ENCODE measurements around the gene TSPYL6. TPM values are rescaled to one million over a fixed set of nuclear protein-coding genes. Genes with fewer than 3 reads are reported as not detected.

Gene TSPYL6
- total and polyA plus RNA-seq, 2 of the 8 experiments (the other 6 are each of a cell fraction or from before 2014, with no cell fraction given) = not detected

- Histone ChIP-seq H3K79me1 (ENCODE audit: low read depth, low read length) (no peaks in the 10 kb centered on the region), H3K27me3 (replicated peaks in 1 of 4; ENCODE audit: control insufficient read depth in 3 of 4, extremely low read depth in 1 of 4, insufficient read depth in 3 of 4, low read length in 3 of 4) (peaks cover 2 to 17% (median 11%) of the 10 kb centered on the region in 4 experiments; a peak in 5 of 7 replicates), H3K14ac (ENCODE audit: insufficient read length) (no peak overlapping the region), H2AK5ac (ENCODE audit: low read depth, low read length) (no peak overlapping the region), H3K4ac (replicated peaks; ENCODE audit: insufficient read length, low read depth, low read length) (no peak overlapping the region), H2BK5ac (ENCODE audit: low read depth, low read length) (no peak overlapping the region), H3K4me3 (ENCODE audit: extremely low read depth in 1 of 4, insufficient read depth in 2 of 4, low read depth in 3 of 4, low read length in 4 of 4) (no peak overlapping the region), H4K8ac (ENCODE audit: extremely low read depth, insufficient read depth, low read length) (no peak overlapping the region), H2BK120ac (replicated peaks; ENCODE audit: low read depth, low read length) (no peak overlapping the region), H3K79me2 (ENCODE audit: control insufficient read depth in 1 of 2, insufficient read depth in 2 of 2, low read length in 2 of 2) (no peaks in the 10 kb centered on the region), H3K9ac (replicated peaks in 1 of 4; ENCODE audit: extremely low read depth in 1 of 4, low read depth in 3 of 4, low read length in 3 of 4) (no peak overlapping the region), H3K36me3 (ENCODE audit: control insufficient read depth in 2 of 4, insufficient read depth in 4 of 4, low read length in 3 of 4) (no peaks in the 10 kb centered on the region), H3K4me1 (replicated peaks in 1 of 4; ENCODE audit: control insufficient read depth in 3 of 4, insufficient read depth in 4 of 4, low read length in 3 of 4) (peaks cover 0 to 3% (median 1%) of the 10 kb centered on the region in 4 experiments; a peak in 2 of 7 replicates), H4K91ac (replicated peaks; ENCODE audit: insufficient read length, low read length) (no peak overlapping the region), H3K23ac (ENCODE audit: insufficient read length) (no peak overlapping the region), H3K4me2 (ENCODE audit: insufficient read depth in 1 of 2, low read depth in 2 of 2, low read length in 2 of 2) (no peak overlapping the region), H4K20me1 (replicated peaks in 1 of 2; ENCODE audit: control insufficient read depth in 1 of 2, insufficient read depth in 2 of 2, low read length in 2 of 2) (no peaks in the 10 kb centered on the region), H4K5ac (ENCODE audit: insufficient read length, low read depth, low read length) (no peak overlapping the region), H3K56ac (replicated peaks; ENCODE audit: insufficient read length, low read depth, low read length) (no peak overlapping the region), H3K9me3 (ENCODE audit: insufficient read depth in 2 of 2, low read depth in 1 of 2, low read length in 1 of 2) (no peaks in the 10 kb centered on the region), H3K18ac (ENCODE audit: extremely low read depth, low read length) (no peak overlapping the region), H2BK15ac (ENCODE audit: low read length) (no peak overlapping the region), H3K23me2 (ENCODE audit: low read depth, low read length) (no peaks in the 10 kb centered on the region), H3K27ac (ENCODE audit: low read depth, low read length) (no peak overlapping the region), H2BK20ac (ENCODE audit: low read length) (no peak overlapping the region), H2BK12ac (ENCODE audit: low read depth, low read length) (no peak overlapping the region), H2AFZ (ENCODE audit: low read length) (no peak overlapping the region)
- no peak for DNase-seq (ENCODE audit: low read depth in 1 of 2, low spot score in 2 of 2)
- POLR2A ChIA-PET (ENCODE audit: partially characterized antibody) = no interaction called here
- TF ChIP-seq, protein P1, sequence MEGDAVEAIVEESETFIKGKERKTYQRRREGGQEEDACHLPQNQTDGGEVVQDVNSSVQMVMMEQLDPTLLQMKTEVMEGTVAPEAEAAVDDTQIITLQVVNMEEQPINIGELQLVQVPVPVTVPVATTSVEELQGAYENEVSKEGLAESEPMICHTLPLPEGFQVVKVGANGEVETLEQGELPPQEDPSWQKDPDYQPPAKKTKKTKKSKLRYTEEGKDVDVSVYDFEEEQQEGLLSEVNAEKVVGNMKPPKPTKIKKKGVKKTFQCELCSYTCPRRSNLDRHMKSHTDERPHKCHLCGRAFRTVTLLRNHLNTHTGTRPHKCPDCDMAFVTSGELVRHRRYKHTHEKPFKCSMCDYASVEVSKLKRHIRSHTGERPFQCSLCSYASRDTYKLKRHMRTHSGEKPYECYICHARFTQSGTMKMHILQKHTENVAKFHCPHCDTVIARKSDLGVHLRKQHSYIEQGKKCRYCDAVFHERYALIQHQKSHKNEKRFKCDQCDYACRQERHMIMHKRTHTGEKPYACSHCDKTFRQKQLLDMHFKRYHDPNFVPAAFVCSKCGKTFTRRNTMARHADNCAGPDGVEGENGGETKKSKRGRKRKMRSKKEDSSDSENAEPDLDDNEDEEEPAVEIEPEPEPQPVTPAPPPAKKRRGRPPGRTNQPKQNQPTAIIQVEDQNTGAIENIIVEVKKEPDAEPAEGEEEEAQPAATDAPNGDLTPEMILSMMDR (IDR thresholded peaks at IDR 0.05; ENCODE audit: control extremely low read depth in 1 of 3, insufficient read depth in 1 of 3, low read depth in 1 of 3, low read length in 3 of 3) = no peak
- TF ChIP-seq RFX5 (IDR thresholded peaks at IDR 0.05; ENCODE audit: borderline replicate concordance, low read depth, low read length) (no peak), CTBP2 (IDR thresholded peaks at IDR 0.05; ENCODE audit: borderline replicate concordance, insufficient read depth, insufficient read length, low read length) (no peak), JUN (IDR thresholded peaks at IDR 0.05; ENCODE audit: low read depth, low read length) (no peak), BRCA1 (IDR thresholded peaks at IDR 0.05; ENCODE audit: low read depth, low read length) (no peak), POLR2A (IDR thresholded peaks at IDR 0.05; ENCODE audit: control extremely low read depth in 1 of 2, low read depth in 2 of 2, low read length in 2 of 2) (no peak), POLR2AphosphoS5 (IDR thresholded peaks at IDR 0.05; ENCODE audit: low read depth, low read length) (no peak), TAF1 (IDR thresholded peaks at IDR 0.05; ENCODE audit: low read depth, low read length) (no peak), CHD2 (IDR thresholded peaks at IDR 0.05; ENCODE audit: low read length) (no peak), BCL11A (IDR thresholded peaks at IDR 0.05; ENCODE audit: low read depth in 2 of 2, low read length in 2 of 2) (no peak)
- CTCF ChIA-PET (ENCODE audit: partially characterized antibody) = interaction anchor here (1.4 kb wide), 1 partner anchor 9 kb away, joined by 4 read pairs; no protein-coding TSS in a partner anchor
- no peak for FAIRE-seq
- 68% methylated on average over 1 of the region's 1 CpG; no CpG with 5 or more reads in 1 of the 2 experiments for WGBS, 2 experiments (ENCODE audit: extremely low coverage in 1 of 2, insufficient coverage in 1 of 2, insufficient read length in 1 of 2, insufficient replicate concordance in 2 of 2, low coverage in 1 of 2, low lambda C conversion rate in 2 of 2, missing lambda C conversion rate in 1 of 2)
Observed at GRCh38 chr2:54285451-54285850, 29.4 kb upstream of the TSPYL6 start.

All from H1 (cell line).